A204.1 (cell line): ENCODE measurements around the gene VPS35.
"Not testable (repeated sequence)": the region's sequence is repeated elsewhere in the genome, so short reads cannot be mapped to it uniquely, and the experiment has no call there.

Experiments
- FAIRE-seq: peaks from 2 replicates; lab custom pipeline; 2012; peaks lifted over from hg19 to GRCh38; lab: Jason Lieb, UNC

Gene VPS35

GRCh38 chr16:46711106-46712058 is 22.4 kb upstream of the VPS35 start:
- FAIRE-seq: no peak

- no peak for FAIRE-seq
Observed at GRCh38 chr16:46709469-46710005, 20.6 kb upstream of the VPS35 start.

- FAIRE-seq: no peak
Observed at GRCh38 chr16:46706642-46707041, 17.7 kb upstream of the VPS35 start.

GRCh38 chr16:46702030-46702429 is 13.1 kb upstream of the VPS35 start:
- no peak for FAIRE-seq

GRCh38 chr16:46701615-46702014 is 12.6 kb upstream of the VPS35 start:
- FAIRE-seq: no peak

- no peak for FAIRE-seq
Observed at GRCh38 chr16:46700048-46700447, 11.1 kb upstream of the VPS35 start.

GRCh38 chr16:46696957-46697356 is 8.0 kb upstream of the VPS35 start:
- no peak for FAIRE-seq

- FAIRE-seq: no peak
Observed at GRCh38 chr16:46695937-46696336, 7.0 kb upstream of the VPS35 start.

- no peak for FAIRE-seq
Observed at GRCh38 chr16:46693598-46693997, 4.6 kb upstream of the VPS35 start.

GRCh38 chr16:46691726-46692125 is 2.7 kb upstream of the VPS35 start:
- FAIRE-seq: no peak

- no peak for FAIRE-seq
Observed at GRCh38 chr16:46690281-46691178, 1.6 kb upstream of the VPS35 start.

GRCh38 chr16:46689365-46690280 is 645 bp upstream of the VPS35 start, which contains the start of gene ORC6:
ORC6 (plus strand) TSS chr16:46689659; CDS start chr16:46689706, 47 bp downstream.
- peak; percentile 85 for FAIRE-seq

- FAIRE-seq: no peak
Observed at GRCh38 chr16:46688101-46688653, 801 bp downstream of the VPS35 start.

- FAIRE-seq: no peak
Observed at GRCh38 chr16:46687486-46687885, 1.5 kb downstream of the VPS35 start.

- FAIRE-seq: no peak
Observed at GRCh38 chr16:46686815-46687473, 2.0 kb downstream of the VPS35 start.

- not testable (repeated sequence) for FAIRE-seq
Observed at GRCh38 chr16:46681867-46682266, 7.1 kb downstream of the VPS35 start.

GRCh38 chr16:46677943-46678342 is 11.0 kb downstream of the VPS35 start:
- FAIRE-seq: not testable (repeated sequence)

GRCh38 chr16:46673320-46674013 is 15.5 kb downstream of the VPS35 start:
- no peak for FAIRE-seq

- FAIRE-seq: no peak
Observed at GRCh38 chr16:46662123-46662522, 26.9 kb downstream of the VPS35 start.

- no peak for FAIRE-seq
Observed at GRCh38 chr16:46658925-46659324, 30.1 kb downstream of the VPS35 start.
